Activated CD4-positive, alpha-beta T cell treated with anti-CD3 and anti-CD28 coated beads for 1 hour (primary cell): ENCODE results near the gene CD83.
"Not testable (repeated sequence)": the region's sequence is repeated elsewhere in the genome, so short reads cannot be mapped to it uniquely, and the experiment has no call there.

ENCODE experiments used
- DNase-seq: peaks from one replicate; pipeline ENCODE4 v3.0.0-alpha.2; 2020

CD83 gene

DNA sequence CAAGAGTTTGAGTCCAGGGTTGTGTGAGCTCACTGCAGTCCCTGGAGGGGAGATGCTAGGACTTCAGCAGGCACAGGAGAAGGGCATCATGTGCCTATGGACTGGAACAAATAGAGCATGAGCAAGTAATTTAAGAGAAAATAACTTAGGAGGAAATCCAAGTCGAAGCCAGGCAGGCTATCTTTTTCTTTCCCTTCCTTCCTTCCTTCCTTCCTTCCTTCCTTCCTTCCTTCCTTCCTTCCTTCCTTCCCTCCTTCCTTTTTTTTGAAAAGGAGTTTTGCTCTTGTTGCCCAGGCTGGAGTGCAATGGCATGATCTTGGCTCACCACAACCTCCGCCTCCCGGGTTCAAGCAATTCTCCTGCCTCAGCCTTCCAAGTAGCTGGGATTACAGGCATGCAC lies 33.7 kb downstream of the CD83 start:
- not testable (repeated sequence) for DNase-seq

DNA sequence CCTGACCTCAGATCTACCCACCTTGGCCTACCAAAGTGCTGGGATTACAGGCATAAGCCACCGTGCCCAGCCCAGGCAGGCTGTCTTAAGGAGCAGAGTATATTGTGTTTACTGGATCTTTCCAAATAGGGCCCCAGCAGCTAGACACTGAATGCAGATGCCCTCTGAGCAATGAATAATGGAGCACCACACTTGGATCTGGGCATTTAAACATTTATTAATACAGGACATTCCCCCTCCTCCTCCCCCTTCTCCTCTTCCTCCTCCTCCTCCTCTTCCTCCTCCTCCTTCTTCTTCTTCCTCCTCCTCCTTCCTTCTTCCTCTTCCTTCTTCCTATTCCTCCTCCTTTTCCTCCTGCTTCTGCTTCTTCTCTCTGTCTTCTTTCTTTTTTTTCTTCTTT lies 34.2 kb downstream of the CD83 start:
- DNase-seq: no peak

DNA sequence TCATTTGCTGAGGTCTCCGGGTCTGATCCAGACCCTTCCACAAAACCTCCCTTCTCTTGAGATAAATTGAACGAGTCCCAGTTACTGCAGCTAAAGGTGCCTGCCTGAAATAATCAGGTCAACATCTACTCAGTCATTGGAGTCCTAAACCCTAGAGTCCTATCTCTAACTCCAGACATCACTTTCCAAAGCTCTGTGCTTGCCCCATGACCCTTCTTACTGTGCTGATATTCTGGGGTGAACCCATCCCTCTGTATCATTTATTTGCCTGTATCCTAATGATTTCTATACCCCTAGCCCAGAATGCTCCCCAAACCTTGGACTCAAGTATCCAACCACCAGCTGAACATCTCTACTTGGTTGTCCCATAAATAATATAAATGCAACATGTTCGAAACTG lies 35.7 kb downstream of the CD83 start:
- DNase-seq: no peak

DNA sequence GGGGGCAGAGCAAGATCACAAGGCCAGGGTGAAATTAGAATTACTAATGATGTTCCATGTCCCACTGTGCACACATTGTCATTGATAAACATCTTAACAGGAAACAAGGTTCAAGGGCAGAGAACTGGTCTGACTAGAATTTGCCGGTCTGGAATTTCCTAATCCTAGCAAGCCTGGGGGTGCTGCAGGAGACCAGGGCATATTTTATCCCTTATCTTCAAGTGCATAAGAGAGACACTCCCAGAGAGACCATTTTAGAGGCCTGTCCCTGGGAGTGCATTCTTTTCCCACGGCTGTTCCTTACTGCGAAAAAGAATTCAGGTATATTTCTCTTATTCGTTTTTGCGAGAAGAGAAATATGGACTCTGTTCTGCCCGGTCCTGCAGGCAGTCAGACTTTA lies 41.5 kb downstream of the CD83 start:
- no peak for DNase-seq

DNA sequence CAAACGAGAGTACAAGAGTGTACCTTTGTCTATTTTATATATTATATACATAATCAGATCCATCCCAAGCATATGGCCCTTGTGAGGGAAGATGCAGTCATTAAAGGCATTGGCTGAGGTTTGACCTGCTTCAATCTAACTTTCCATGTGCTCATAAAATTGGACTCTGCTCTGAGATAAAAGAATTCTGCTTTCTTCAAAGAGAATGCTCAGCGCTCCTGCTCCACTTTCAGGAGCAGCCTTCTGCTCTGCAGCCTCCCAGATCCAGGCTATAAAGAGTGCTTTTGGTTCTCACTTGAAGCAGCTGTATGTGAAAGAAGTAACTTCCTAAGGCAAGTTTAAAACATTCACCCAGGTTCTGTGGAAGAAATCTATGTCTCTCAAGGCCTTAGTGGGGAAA lies 45.3 kb downstream of the CD83 start:
- no peak for DNase-seq

DNA sequence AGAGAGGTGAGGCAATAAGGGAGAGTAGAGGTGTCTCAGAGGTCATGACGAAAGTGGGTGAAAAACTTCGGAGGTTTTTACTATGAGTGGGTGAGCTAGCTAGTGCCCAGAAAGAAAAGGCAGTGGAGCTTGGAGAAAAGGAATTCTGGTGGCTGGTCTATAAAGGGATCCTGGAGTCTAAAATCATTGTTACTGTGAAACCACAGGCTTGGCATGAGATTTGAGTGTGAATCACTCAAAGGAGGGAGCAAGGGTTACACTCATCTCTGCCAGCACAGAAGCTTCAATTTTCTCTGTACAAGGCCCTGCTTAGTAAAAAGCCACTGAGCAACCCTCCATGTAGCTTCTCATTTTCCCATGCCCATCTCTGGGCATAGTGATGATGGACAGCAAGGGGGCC lies 47.5 kb downstream of the CD83 start:
- no peak for DNase-seq

DNA sequence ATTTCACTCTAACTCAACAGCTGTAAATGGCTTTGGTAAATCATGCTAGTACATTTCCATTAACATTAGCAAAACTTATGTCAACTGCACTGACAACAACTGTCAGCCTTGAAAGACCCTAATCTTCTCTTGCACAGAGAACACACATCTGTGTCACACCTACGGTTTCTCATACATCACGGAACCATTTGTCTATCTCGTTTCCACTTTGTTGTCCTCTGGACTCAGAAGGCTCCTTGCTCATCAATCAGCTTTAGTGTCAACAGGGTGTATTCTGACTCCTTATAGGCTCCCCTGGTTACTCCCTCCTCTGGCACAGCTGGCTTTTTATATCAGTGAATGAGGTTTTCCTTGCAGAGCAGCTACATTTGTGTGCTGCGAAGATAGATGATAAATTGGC lies 49.3 kb downstream of the CD83 start:
- no peak for DNase-seq

DNA sequence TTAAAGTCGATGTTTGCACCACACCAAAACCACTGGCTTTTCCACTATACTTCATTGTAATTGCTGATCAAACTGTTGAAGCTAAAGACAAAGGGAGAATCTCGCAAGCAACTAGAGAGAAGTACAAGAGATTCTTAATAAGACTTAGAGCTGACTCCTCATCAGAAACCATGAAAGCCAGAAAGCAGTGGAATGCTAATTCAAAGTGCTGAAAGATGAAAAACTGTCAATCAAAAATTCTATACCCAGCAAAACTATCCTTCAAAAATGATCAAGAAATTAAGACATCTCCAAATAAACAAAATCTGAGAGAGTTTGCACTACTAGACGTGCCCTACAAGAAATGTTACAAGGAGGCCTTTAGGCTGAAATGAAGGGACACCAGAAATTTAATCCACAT lies 52.6 kb downstream of the CD83 start:
- DNase-seq: no peak

DNA sequence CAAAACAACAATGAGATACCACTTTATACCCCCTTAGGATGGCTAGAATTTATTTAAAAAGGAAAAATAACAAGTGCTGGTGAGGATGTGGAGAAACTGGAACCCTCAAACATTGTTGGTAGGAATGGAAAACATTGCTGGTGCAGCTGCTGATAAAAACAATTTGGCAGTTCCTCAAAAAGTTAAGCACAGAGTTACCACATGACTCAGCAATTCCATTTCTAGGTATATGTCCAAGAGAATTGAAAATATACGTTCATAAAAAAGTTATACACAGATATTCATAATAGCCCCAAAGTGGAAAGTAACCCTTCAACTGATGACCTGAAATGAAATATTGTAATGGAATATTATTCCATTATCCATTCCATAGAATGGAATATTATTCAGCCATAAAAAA lies 55.0 kb downstream of the CD83 start:
- DNase-seq: no peak

DNA sequence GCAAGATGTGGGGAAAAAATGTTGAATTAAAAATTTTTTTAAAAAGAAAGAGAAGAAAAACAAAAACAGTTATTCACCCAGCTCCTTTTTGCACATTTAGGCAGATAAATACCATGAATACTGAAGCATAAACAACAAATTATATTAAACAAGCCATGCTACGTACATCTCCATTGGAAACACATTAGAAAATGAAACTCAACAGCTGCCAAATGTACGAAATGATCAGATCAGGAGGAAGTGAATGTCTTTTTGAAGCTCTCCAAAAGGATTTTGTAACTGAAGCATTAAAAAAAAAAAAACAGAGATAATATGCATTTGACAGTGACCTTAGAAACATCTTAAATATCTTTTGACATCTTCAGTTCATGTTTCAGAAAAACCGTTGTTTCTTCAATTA lies 56.7 kb downstream of the CD83 start:
- no peak for DNase-seq

DNA sequence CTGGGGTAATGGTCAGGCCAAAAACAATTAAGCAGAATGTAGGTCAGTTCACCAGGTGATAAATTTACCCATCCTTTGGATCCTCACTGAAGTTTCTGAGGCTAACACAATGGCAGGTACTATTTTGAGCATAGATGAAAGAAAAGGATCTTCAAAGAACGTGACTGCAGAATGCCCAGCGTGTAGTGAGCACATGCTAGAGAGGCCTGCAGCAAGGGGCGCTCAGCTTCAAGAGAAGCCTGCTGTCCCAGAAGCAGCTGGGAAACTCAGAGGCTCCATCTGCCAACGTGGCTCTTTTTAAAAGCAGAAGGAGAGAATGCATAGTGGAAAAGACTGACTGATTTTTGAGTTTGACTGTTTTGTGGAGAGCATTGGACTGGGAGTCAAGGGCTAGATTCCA lies 57.4 kb downstream of the CD83 start:
- DNase-seq: no peak

DNA sequence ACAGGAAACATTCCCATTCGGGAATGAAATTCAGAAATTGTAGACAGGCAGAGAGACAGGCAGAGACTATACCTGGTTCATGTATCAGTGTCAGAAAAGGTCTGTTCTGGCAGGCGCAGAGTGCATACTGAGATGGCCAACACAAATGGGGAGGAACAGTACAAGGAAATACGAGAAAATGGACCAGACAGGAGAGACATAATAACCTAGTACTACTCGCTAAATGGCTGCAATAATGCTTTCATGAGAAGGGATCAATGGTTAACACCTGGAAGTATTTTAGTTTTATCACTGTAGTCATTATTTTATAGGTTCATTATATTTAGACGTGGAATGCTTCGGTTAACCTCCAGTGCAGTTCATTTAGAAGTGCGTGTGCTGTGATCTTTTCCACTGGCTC lies 58.9 kb downstream of the CD83 start:
- DNase-seq: no peak

DNA sequence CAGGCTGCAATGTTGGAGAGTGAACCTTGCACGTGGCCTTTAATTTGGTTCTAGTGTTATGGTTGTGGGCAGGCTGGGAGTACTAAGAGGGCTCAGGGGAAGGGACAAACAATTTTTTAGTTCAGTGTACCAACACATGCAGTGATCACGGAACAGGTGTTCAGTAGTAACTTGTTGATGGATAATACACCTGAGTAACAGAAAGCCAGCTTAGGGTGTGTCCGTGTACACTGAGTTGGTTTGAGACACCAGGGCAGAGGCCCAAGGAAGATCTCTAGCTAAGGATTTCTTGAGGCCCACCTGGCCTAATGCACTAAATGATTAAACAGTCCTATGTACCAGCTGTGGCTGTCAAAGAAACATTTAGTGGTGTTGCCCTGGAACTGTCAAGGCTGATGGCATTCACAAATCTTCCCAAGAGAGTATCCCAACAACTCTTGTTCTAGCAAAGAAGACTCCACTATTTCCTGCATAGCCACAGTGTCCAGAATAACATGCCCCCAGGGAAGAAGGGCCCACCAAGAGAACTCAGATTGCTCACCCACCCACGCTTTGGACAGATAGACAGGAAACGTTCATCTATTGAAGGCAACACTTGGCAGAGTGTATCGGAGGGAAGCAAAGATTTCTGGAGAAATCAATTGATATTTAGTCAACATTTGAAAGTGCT lies 60.0 kb downstream of the CD83 start:
- no peak for DNase-seq

DNA sequence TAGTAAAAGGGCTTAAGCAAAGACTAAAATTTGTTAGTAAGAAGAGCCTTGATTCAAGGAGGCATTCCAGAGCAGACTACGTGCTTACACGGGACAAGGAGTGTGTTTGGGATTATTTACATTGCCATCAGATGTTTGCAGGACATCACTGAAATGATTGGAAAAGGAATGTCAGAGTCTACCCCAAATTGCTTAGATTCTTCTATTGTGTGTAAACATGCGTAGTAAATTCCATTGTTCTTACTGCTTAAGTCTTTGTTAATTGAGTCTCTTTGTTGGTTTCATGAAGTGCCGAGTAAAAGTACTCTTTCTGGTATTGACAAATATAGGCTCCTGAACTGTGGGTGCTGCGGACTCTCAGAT lies 60.5 kb downstream of the CD83 start:
- DNase-seq: no peak

DNA sequence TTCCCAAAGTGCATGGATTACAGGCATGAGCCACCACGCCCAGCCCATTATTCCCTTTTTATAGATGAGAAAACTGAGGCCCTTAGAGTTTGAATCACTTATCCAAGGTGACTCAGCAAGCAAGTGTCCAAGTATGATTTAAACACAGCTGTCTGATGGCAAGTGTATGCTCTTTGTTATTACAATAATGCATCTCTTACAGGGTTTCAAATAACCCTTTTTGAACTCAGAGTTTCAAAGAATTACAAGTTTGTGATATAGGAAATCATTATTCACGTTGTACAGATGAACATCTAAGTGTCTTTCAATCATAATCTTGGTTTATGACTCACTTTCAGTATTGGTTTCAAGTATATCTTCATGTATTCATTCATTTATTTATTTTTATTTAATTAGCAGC lies 63.0 kb downstream of the CD83 start:
- no peak for DNase-seq

DNA sequence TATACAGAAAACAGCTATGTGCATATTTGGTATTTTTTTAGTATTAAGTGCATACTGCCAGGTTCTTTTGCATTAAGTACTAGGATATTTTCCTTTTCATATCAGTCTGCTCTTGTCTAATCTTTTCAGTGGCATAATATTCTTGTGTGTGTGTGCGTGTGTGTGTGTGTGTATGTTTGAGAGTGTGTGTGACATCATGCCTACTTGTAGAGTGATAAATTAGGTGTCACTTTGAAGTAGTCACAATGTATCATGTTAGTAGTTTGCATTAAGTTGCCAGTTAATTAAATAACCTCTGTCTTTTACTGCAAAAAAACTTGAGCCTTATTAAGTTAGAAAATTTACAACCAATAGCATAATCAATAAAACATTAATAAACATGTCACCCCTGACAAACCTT lies 65.3 kb downstream of the CD83 start:
- DNase-seq: no peak
